Ishikawa (cell line): ENCODE data around the gene NDST1.

Experiments
- CEBPB ChIP-seq: IDR thresholded peaks from 2 replicates; pipeline ENCODE4 v1.6.1; 2012
- CREB1 ChIP-seq: IDR thresholded peaks from 2 replicates; pipeline ENCODE4 v1.6.1; 2012; ENCODE audit warnings: low read depth
- EGR1 ChIP-seq: IDR thresholded peaks from 2 replicates; pipeline ENCODE4 v1.6.1; 2012
- EP300 ChIP-seq: IDR thresholded peaks from 2 replicates; pipeline ENCODE4 v1.6.1; 2012; ENCODE audit warnings: borderline replicate concordance
- FOXM1 ChIP-seq: IDR thresholded peaks from 2 replicates; pipeline ENCODE4 v1.6.1; 2012; ENCODE audit warnings: low read depth, borderline replicate concordance
- NFIC ChIP-seq: IDR thresholded peaks from 2 replicates; pipeline ENCODE4 v1.6.1; 2012
- RAD21 ChIP-seq: IDR thresholded peaks from 2 replicates; pipeline ENCODE4 v1.6.1; 2012; ENCODE audit warnings: low read depth
- REST ChIP-seq: IDR thresholded peaks from 2 replicates; pipeline ENCODE4 v1.6.1; 2012; ENCODE audit warnings: low read depth, mild to moderate bottlenecking
- TAF1 ChIP-seq: IDR thresholded peaks from 2 replicates; pipeline ENCODE4 v1.6.1; 2012; ENCODE audit warnings: low read depth, mild to moderate bottlenecking
- TCF12 ChIP-seq: IDR thresholded peaks from 2 replicates; pipeline ENCODE4 v1.6.1; 2012; ENCODE audit warnings: low read depth
- TEAD4 ChIP-seq: IDR thresholded peaks from 2 replicates; pipeline ENCODE4 v1.6.1; 2012
- YY1 ChIP-seq: IDR thresholded peaks from 2 replicates; pipeline ENCODE4 v1.6.1; 2012; ENCODE audit warnings: low read depth
- ZBTB7A ChIP-seq: IDR thresholded peaks from 2 replicates; pipeline ENCODE4 v1.6.1; 2012; ENCODE audit warnings: low read depth
- TF ChIP-seq, protein P1 (sequence below): IDR thresholded peaks from 2 replicates; pipeline ENCODE4 v1.6.1; 2012
- TF ChIP-seq, protein P2 (sequence below): IDR thresholded peaks from 2 replicates; pipeline ENCODE4 v1.6.1; 2012

Gene NDST1

GRCh38 chr5:150481708-150481965 lies 26.3 kb upstream of the NDST1 start:
- no peak for TF ChIP-seq TEAD4
- TF ChIP-seq EP300, result peak; percentile 53; the same call in 1 of the 2 replicates

DNA sequence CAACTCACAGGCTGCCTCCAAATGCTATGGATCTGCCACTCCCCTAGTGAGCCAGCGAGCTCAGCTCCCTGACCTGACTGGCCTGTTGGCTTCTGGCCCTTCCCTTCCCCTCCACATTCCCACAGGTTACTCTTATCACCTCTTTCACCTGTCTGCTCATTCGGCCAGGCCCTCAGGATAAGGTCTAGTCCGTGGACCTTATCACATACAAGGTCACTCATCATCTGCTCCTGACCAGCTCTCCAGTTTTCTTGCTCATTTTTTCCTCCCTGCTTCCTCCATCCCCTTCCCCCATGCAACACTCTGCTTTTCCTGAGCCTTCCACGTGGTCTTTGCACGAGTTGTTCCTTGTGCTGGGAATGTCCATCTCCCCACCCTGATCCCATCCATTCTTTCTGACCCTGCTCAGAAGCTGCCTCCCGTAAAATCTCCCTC lies 25.9 kb upstream of the NDST1 start:
- TF ChIP-seq YY1 (no peak), TEAD4 (no peak), EGR1 (no peak), REST (no peak), FOXM1 (no peak)
- TF ChIP-seq, protein P1, sequence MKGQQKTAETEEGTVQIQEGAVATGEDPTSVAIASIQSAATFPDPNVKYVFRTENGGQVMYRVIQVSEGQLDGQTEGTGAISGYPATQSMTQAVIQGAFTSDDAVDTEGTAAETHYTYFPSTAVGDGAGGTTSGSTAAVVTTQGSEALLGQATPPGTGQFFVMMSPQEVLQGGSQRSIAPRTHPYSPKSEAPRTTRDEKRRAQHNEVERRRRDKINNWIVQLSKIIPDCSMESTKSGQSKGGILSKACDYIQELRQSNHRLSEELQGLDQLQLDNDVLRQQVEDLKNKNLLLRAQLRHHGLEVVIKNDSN, result no peak

DNA sequence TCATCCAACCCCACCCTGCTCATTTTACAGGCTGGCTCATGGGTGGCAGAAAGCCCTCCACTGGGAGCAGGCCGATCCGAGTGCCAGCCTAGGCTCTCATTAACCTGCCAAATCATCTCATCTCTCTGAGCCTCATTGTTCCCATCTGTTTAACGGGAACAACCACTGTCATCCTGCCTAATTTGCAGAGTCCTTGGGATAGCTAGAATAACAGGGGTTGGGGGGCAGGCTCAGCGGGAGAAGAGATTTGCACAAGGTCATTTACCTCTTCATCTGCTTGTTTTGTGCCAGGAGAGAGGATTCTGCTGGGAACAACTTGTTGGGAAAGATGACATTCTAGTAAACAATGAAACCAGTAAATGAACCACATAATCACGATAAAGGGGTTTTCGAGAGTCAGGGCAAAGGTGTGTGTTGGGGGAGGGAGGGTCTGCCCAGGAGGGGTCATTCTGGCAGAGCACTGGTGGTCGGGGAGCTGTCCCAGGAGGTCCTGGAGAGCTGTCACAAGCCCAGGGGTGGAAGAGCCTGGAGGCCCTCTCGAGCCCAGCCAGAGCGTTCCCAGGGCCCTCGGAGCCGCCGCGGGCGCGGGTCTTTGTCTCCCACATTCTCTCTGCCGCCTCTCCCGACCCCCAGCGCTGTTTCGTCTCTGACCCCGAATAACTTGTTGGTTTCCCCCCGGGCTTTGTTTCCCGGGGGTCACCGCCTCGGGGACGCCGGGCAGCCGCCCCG lies 22.8 kb upstream of the NDST1 start:
- TF ChIP-seq EGR1 (no peak), REST (no peak), CEBPB (no peak), TCF12 (no peak), NFIC (no peak), TEAD4 (no peak), TAF1 (no peak), ZBTB7A (no peak), FOXM1 (no peak), EP300 (no peak), CREB1 (no peak), RAD21 (no peak), YY1 (no peak)
- TF ChIP-seq, protein P2, sequence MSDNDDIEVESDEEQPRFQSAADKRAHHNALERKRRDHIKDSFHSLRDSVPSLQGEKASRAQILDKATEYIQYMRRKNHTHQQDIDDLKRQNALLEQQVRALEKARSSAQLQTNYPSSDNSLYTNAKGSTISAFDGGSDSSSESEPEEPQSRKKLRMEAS, result no peak
- TF ChIP-seq, protein P1, result no peak

DNA sequence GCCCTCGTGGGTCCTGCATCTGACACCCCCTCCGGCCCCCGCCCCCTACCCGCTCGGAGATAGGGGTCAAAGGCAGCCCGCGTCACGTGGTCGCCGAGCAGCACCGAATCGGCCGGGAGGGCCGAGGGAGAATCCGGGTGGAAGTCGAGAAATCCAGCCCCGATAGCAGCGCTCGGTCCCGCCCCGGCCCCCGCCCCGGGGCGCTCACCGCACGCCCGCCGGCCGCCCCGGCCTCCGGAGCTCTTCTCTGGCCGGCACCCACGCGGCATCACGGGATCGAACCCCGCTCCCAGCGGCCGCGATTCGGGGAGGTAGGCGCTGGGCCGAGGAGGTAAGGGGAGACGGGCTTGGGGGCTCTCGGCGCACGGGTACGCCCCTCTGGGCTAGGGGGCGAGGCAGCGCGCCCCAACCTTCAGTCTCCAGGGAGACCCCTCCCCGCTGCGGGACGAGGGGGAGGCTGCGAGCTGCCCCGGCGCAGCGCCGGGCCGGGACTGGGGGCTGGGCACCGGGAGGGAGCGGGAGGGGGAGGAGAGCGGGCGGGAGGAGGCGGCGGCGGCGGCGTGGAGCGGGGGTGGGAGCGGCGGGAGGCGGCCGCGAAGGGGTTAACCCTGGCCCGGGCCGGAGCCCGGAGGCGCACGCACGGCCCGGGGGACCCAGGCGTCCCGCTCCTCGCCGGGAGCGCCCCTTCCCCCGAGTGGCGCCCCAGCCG lies 22.1 kb upstream of the NDST1 start:
- no peak for TF ChIP-seq YY1
- TF ChIP-seq CEBPB, result no peak
- no peak for TF ChIP-seq CREB1
- peak; percentile 72; the same call in 1 of the 2 replicates for TF ChIP-seq ZBTB7A
- TF ChIP-seq, protein P1, result peak; percentile 92
- TF ChIP-seq NFIC, result no peak
- no peak for TF ChIP-seq TEAD4
- TF ChIP-seq FOXM1, result no peak
- TF ChIP-seq RAD21, result no peak
- TF ChIP-seq, protein P2, result peak; percentile 17; the same call in 1 of the 2 replicates
- TF ChIP-seq REST, result no peak
- peak; percentile 12; the same call in 1 of the 2 replicates for TF ChIP-seq EGR1
- TF ChIP-seq TAF1, result peak; percentile 58; the same call in 1 of the 2 replicates
